NCI-H1105 (cell line): ENCODE results near the gene ARHGEF4.

Source experiments
- DNase-seq: peaks from one replicate; lab custom pipeline; 2025; lab: John Stamatoyannopoulos, UW

The ARHGEF4 gene

GRCh38 chr2:130918393-130918792, 81.7 kb downstream of the ARHGEF4 start:
- no peak for DNase-seq

DNA sequence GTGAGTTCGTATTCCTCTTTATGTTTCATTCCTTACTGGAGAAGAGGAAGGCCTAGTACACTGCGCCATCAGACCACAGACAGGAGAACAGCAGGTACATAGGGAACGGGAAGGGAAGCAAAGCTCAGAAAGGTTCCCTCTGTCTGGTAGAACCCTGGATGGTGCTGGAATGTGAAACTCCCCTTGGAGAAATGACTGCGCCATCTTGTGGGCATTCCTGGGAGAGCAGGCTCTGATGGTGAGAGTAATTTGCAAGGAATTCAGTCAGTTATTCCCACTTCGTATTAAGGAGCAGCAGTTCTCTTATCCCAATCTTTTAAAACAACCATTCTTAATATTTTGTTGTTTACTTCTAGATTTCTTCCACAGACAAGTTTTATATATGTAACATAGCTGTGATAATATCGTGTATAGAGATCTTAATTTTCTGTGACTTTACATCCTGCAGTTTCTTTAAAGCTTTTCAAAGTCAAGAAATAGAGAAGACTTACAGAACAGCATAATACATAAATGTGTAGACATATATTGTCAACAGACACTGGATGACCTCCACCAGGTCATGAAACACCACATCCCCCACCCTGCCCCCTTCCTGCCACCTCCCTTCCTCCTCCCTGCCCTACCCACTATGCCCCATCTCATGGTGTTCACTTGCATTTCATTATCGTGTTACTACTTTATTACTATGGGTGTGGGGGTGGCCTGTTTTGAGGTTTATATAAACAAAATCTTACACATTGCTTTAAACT, 83.9 kb downstream of the ARHGEF4 start:
- peak; percentile 24 for DNase-seq

- no peak for DNase-seq
Observed at GRCh38 chr2:130921164-130921476, 84.4 kb downstream of the ARHGEF4 start.

DNA sequence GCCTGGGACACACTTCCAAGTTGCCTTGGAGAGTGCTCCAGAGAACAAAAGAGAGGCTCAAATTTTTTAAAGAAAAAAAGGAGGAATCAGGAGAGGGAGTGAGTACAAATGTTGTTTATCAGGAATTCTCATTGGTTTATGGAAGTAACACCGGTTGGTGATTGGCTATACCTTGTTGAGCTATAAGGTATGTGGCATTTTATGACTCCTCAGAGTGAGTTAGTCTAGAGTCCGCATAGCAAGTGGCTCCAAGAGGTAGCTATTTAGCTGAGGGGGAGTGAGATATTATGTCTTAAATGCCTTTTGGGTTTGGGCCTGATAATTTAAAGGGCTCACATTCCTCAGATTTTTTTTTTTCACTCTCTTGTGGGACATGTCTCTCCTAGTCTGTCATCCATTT, 85.7 kb downstream of the ARHGEF4 start:
- DNase-seq = no peak

GRCh38 chr2:130928385-130928784, 91.7 kb downstream of the ARHGEF4 start:
- no peak for DNase-seq

GRCh38 chr2:130930740-130931659, 94.3 kb downstream of the ARHGEF4 start:
- no peak for DNase-seq

- DNase-seq = no peak
Observed at GRCh38 chr2:130933501-130933900, 96.8 kb downstream of the ARHGEF4 start.

DNA sequence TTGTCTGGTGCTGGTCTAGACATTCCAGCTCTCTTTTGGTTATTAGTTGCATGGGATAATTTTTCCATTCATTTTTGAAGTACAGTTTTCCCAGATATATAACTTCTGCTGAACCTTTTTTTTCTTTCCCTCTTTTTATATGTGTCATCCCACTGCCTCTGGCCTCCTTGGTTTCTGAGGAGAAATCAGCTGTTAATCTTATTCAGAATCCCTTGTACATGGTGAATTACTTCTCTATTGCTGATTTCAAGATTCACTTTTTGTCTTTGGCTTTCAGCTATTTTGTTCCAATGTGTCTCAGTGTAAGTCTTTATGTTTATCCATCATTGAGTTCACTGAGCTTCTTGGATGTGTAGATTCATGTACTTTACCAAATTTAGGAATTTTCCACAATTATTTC, 99.7 kb downstream of the ARHGEF4 start:
- DNase-seq = no peak

DNA sequence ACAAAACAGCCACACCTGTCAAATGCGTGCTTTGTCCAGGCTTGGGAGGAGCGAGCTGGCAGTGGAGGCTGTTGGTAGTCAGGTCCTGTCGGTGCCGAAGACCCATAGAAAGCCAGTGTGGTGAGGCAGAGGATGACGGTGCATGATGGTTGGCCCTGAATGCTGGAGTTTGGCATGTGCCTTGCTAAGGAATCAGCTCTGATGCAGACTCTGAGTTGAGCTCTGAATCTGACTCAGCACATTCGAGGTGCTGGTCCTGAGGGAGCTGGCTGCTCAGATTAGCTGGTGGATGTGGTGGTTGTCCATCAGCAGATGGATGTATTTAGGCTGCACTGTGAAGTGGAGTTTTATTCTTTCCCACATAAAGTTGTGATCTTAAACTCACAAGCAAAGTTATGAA, 111.3 kb downstream of the ARHGEF4 start:
- no peak for DNase-seq

GRCh38 chr2:130949954-130950353, 113.2 kb downstream of the ARHGEF4 start:
- DNase-seq = no peak

- no peak for DNase-seq
Observed at GRCh38 chr2:130951018-130951417, 114.3 kb downstream of the ARHGEF4 start.

DNA sequence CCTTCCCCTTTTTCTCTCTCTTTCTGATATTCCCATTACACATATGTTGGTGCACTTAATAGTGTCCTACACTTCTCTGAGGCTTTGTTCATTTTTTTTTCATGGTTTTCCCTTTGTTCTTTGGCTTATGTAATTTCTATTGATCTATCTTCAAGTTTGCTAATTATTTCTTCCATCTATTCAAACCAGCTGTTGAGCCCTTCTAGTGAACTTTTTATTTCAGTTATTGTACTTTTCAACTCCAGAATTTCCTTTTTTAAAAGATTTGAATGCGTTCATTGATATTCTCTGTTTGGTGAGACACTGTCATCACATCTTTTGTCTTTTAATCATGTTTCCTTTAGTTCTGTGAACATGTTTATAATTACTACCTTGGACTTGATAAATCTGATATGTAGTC, 118.2 kb downstream of the ARHGEF4 start:
- no peak for DNase-seq

DNA sequence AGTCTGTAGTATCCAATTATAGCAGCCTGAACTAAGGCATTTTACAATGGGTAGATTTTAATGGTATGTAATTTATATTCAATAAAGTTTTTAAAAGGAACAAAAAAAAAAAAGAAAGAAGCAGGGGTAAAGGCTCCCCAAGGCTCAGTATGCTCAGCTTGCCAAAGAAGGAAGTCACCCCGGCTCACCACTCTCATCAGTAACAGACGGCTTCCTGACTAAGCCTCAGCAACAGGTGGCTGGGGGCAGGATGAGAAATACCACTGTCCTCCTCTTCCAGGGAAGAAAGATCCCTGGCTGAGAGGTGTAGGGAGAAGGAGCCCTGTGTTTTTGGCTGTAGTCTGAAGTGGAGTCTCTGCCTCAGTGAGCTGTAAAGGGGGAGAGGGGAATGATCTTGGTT, 121.2 kb downstream of the ARHGEF4 start:
- DNase-seq = no peak

DNA sequence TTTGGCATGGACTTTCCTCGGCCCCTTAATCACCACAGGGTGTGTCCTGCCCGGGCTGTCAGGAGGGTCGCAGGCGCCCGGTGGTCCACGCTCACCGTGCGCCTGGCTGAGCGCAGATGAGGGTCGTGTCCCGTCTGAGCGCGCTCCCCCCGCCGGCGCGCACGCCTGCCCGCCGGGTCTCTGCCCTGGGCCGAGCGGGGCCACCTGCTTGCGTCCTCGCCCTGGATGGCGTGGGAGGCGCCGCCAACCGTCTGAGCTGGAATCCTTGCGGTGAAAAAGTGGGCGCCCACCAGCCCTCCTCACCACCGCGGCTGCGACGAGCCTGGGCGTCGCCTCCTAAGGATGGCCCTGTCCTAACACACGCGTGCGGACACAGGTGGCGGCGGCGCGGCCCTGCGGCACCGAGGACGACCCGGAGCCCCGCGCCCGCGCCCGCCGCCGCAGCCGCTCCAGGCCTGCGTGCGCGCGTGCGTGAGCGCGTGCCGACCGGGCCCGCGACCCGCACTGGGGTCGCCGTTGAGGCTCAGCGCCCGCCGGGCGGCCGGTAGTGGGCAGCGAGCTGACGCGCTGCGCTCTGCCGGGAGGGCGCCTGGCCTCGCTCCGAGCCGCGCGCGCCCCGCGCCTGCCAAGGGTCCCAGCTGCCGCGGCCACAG, 126.6 kb downstream of the ARHGEF4 start:
- DNase-seq = no peak

DNA sequence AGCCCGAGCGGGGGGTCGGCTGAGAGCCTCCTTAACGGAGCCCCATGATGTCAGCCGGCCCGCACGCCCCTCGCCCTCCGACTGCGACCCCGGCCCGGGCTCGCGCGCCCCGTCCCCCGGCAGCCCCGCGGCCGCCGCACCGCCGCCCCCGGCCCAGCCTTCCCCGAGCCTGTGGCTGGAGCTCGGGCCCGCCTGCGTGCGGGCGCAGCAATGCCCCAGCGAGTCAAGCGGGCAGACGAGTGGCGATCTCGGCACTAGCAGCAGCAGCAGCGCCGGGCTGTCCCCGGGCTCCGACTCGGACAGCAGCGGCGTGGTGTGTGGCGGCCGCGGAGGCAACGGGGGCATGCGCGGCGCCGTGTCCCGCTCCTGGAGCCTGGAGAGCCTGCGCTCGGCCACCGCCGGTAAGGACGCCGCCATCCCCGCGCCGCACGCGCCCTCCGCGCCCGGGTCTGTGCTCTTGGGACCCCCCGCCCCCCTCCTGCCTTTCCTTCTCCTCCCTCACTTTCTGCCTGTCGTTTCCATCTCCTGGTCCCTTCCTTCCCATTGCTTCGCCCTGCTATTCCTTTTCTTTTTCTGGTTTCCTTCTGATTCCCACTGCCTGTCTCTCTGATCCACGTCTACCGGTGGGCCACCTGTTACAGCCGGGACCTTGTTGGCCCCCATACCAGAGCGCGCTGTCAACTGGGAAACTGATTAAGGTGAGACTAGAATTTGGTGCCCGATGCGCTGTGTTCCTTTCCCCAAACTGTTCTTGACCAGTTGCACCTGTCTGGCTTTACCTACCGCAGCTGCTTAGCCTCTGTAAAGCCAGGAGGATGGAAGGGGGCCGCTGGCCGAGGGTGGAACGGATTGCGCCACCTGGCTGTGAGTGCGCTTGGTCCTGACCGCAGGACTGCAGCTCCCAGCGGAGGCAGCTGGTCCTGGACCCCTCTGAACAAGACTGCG, 127.4 kb downstream of the ARHGEF4 start:
- peak; percentile 14 for DNase-seq

GRCh38 chr2:130964931-130965330, 128.2 kb downstream of the ARHGEF4 start:
- DNase-seq = no peak

- no peak for DNase-seq
Observed at GRCh38 chr2:130966149-130966774, 129.5 kb downstream of the ARHGEF4 start.

DNA sequence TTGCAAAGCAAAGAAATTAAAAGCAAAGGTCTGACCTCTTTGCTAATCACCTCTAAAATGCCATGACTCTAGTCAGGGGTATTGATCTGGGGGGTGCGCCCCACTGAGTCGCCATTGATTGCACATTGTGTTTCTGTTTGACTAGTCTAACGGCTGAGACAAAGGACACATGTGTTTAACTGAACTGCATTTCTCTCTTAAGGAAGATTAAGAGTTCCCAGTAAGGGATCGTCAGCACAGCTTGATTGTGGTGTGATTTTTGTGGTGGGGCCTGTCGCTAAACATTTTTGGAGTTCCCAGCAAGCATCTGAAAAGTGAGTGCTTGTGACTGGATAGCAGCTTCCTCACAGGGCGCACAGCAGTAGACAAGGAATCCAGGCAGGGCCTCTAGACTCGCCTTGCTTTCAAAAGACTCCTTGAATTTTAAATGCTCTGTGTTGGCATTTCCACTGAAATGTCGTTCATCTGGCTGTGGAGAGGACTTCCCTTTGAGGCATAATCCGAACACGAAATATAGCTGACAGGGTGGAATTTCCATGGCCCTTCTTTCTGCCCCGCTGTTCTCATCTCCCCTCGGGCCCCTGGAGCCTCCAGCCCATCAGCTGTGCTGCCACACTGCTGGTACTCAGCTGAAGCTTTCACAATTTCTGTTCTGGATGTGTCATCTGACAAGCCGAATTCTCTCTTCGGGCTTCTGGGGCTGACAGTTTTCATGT, 130.2 kb downstream of the ARHGEF4 start:
- DNase-seq = no peak

GRCh38 chr2:130972410-130972809, 135.7 kb downstream of the ARHGEF4 start:
- DNase-seq = no peak

GRCh38 chr2:130975729-130976128, 139.0 kb downstream of the ARHGEF4 start:
- no peak for DNase-seq
